ENCODE results near the gene PODNL1.
A peak's percentile ranks its signal among the peaks of the same experiment; 100 is the strongest.

The PODNL1 gene

DNA sequence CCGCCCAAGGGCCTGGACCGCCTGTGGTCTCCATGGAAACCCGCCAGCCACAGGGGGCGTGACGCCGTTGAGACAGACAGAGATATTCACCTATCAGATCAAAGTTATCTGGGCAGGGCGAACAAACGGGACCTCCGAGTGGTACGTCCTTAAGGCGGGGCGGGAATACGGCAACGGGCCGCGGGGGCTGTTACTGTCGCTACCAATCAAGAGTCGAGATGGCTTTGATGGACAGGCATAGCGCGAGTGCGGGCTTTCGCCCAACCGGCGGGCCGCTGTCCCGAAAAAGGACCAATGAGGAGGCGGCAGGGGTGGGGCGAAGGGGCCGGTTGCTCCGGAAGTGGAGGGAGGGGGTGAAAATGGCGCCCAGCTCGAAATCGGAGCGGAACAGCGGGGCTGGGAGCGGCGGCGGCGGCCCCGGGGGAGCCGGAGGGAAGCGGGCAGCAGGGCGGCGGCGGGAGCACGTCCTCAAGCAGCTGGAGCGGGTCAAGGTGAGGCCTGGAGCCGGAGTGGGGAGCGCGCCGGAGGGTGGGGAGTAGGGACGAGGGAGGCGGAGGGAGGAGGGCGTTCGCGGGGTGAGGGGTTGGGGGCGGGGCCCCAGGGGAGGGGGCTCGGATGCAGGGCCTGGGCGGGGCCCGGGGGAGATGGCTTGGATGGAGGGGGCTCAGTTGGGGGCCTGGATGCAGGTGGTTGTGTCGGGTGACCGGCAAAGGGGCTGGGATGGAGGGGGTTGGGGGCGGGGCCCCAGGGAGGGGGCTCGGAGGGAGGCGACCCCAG lies 14.1 kb upstream of the PODNL1 start, which contains the start of gene DCAF15 (continued):
- TF ChIP-seq PRDM2 (tag by site-specific recombination; IDR thresholded peaks at IDR 0.05; ENCODE audit: borderline replicate concordance): no peak
- no peak for TF ChIP-seq ZNF580 (tag by site-specific recombination; IDR thresholded peaks at IDR 0.05)
- TF ChIP-seq TRIM28 (IDR thresholded peaks at IDR 0.05; ENCODE audit: borderline replicate concordance, low read length): no peak
- no peak for TF ChIP-seq SETDB1 (IDR thresholded peaks at IDR 0.05; ENCODE audit: insufficient read length, low read length)
- no peak for TF ChIP-seq OSR2 (tag by site-specific recombination; IDR thresholded peaks at IDR 0.05)
- TF ChIP-seq, protein P1, sequence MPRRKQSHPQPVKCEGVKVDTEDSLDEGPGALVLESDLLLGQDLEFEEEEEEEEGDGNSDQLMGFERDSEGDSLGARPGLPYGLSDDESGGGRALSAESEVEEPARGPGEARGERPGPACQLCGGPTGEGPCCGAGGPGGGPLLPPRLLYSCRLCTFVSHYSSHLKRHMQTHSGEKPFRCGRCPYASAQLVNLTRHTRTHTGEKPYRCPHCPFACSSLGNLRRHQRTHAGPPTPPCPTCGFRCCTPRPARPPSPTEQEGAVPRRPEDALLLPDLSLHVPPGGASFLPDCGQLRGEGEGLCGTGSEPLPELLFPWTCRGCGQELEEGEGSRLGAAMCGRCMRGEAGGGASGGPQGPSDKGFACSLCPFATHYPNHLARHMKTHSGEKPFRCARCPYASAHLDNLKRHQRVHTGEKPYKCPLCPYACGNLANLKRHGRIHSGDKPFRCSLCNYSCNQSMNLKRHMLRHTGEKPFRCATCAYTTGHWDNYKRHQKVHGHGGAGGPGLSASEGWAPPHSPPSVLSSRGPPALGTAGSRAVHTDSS (tag by site-specific recombination; IDR thresholded peaks at IDR 0.05): no peak
- no peak for TF ChIP-seq ZNF121 (tag by site-specific recombination; IDR thresholded peaks at IDR 0.05)
- TF ChIP-seq, protein P2, sequence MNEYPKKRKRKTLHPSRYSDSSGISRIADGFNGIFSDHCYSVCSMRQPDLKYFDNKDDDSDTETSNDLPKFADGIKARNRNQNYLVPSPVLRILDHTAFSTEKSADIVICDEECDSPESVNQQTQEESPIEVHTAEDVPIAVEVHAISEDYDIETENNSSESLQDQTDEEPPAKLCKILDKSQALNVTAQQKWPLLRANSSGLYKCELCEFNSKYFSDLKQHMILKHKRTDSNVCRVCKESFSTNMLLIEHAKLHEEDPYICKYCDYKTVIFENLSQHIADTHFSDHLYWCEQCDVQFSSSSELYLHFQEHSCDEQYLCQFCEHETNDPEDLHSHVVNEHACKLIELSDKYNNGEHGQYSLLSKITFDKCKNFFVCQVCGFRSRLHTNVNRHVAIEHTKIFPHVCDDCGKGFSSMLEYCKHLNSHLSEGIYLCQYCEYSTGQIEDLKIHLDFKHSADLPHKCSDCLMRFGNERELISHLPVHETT (tag by site-specific recombination; IDR thresholded peaks at IDR 0.05): no peak; the same call in 1 of the 2 replicates
- no peak for TF ChIP-seq ZNF830 (tag by site-specific recombination; IDR thresholded peaks at IDR 0.05; ENCODE audit: low read depth)
- no peak for TF ChIP-seq REST (tag by site-specific recombination; IDR thresholded peaks at IDR 0.05)
- TF ChIP-seq SP7 (tag by site-specific recombination; IDR thresholded peaks at IDR 0.05): peak; percentile 69; the same call in 1 of the 2 replicates
- no peak for TF ChIP-seq BCL11A (tag by site-specific recombination; IDR thresholded peaks at IDR 0.05; ENCODE audit: low read depth)
- no peak for TF ChIP-seq ZNF157 (tag by site-specific recombination; IDR thresholded peaks at IDR 0.05)
- TF ChIP-seq ZNF10 (tag by site-specific recombination; IDR thresholded peaks at IDR 0.05): no peak
- TF ChIP-seq ZNF138 (tag by site-specific recombination; IDR thresholded peaks at IDR 0.05; ENCODE audit: borderline replicate concordance): no peak
- TF ChIP-seq ZNF391 (tag by site-specific recombination; IDR thresholded peaks at IDR 0.05; ENCODE audit: borderline replicate concordance, low read depth): peak; percentile 62; the same call in 1 of the 2 replicates
- peak; percentile 91 for TF ChIP-seq GLIS2 (tag by site-specific recombination; IDR thresholded peaks at IDR 0.05)
- TF ChIP-seq ZNF670 (tag by site-specific recombination; IDR thresholded peaks at IDR 0.05; ENCODE audit: low read depth): no peak
- no peak for TF ChIP-seq ZNF701 (tag by site-specific recombination; IDR thresholded peaks at IDR 0.05)
- TF ChIP-seq PRDM6 (tag by site-specific recombination; IDR thresholded peaks at IDR 0.05): no peak
- TF ChIP-seq GLI4 (tag by site-specific recombination; IDR thresholded peaks at IDR 0.05): no peak
- TF ChIP-seq PATZ1 (tag by site-specific recombination; IDR thresholded peaks at IDR 0.05): peak; percentile 92

Measured in HEK293 (cell line).